Trophoblast cell (in vitro differentiated cells and primary cell): Measurements from ENCODE around the gene SCMH1.

Source experiments
- DNase-seq, 2 donors: peaks; one replicate each; pipeline ENCODE4 v3.0.0-alpha.2; 2016
- H2AFZ ChIP-seq: 2 replicates; pipeline ENCODE4 v1.6.1; 2013; ENCODE audit warnings: low read length, moderate library complexity, mild to moderate bottlenecking; ENCODE audit not compliant: insufficient read depth, poor library complexity
- H2AK5ac ChIP-seq: 2 replicates; pipeline ENCODE4 v1.6.1; 2013; ENCODE audit warnings: mild to moderate bottlenecking, low read length
- H2BK120ac ChIP-seq: 2 replicates; pipeline ENCODE4 v1.6.1; 2013; ENCODE audit warnings: low read length, mild to moderate bottlenecking, moderate library complexity; ENCODE audit not compliant: insufficient read depth, poor library complexity
- H2BK12ac ChIP-seq: 2 replicates; pipeline ENCODE4 v1.6.1; 2013; ENCODE audit warnings: mild to moderate bottlenecking, low read length, moderate library complexity
- H2BK5ac ChIP-seq: 2 replicates; pipeline ENCODE4 v1.6.1; 2013; ENCODE audit warnings: low read length, low read depth, moderate library complexity, mild to moderate bottlenecking; ENCODE audit not compliant: poor library complexity
- H3K14ac ChIP-seq: 2 replicates; pipeline ENCODE4 v1.6.1; 2013; ENCODE audit warnings: mild to moderate bottlenecking, low read length
- H3K18ac ChIP-seq: 2 replicates; pipeline ENCODE4 v1.6.1; 2013; ENCODE audit warnings: mild to moderate bottlenecking, low read length
- H3K23ac ChIP-seq: 2 replicates; pipeline ENCODE4 v1.6.1; 2013; ENCODE audit warnings: low read length
- H3K27ac ChIP-seq: 2 replicates; pipeline ENCODE4 v1.5.1; 2013; ENCODE audit warnings: low read depth, mild to moderate bottlenecking, inconsistent platforms, low read length, moderate library complexity
- H3K27me3 ChIP-seq: 2 replicates; pipeline ENCODE4 v1.6.1; 2013; ENCODE audit warnings: inconsistent platforms, mild to moderate bottlenecking, low read length, moderate library complexity; ENCODE audit not compliant: insufficient read depth
- H3K36me3 ChIP-seq, 2 experiments: 1 replicate in 1 of 2; 2 replicates in 1 of 2; pipeline ENCODE4 v1.6.1; 2013; ENCODE audit warnings: low read length in 2 of 2, mild to moderate bottlenecking in 2 of 2, moderate library complexity in 1 of 2; ENCODE audit not compliant: insufficient read depth in 2 of 2, control insufficient read depth in 1 of 2
- H3K4ac ChIP-seq: 2 replicates; pipeline ENCODE4 v1.6.1; 2013; ENCODE audit warnings: low read depth, mild to moderate bottlenecking, low read length, moderate library complexity
- H3K4me1 ChIP-seq, 2 experiments: 1 replicate in 1 of 2; 2 replicates in 1 of 2; pipeline ENCODE4 v1.6.1; 2013; ENCODE audit warnings: low read length in 2 of 2, mild to moderate bottlenecking in 2 of 2, moderate library complexity in 1 of 2; ENCODE audit not compliant: insufficient read depth in 2 of 2, control insufficient read depth in 1 of 2
- H3K4me2 ChIP-seq: 2 replicates; pipeline ENCODE4 v1.6.1; 2013; ENCODE audit warnings: inconsistent platforms, mild to moderate bottlenecking, low read length, moderate library complexity
- H3K4me3 ChIP-seq: 2 replicates; pipeline ENCODE4 v1.5.1; 2013; ENCODE audit warnings: mild to moderate bottlenecking, low read depth, low read length, inconsistent platforms
- H3K79me1 ChIP-seq: one replicate; pipeline ENCODE4 v1.6.1; 2013; ENCODE audit warnings: low read length
- H3K79me2 ChIP-seq: 2 replicates; pipeline ENCODE4 v1.6.1; 2013; ENCODE audit warnings: low read length, mild to moderate bottlenecking; ENCODE audit not compliant: control insufficient read depth, insufficient read depth, poor library complexity
- H3K9ac ChIP-seq: 2 replicates; pipeline ENCODE4 v1.6.1; 2013; ENCODE audit warnings: mild to moderate bottlenecking, low read length
- H3K9me3 ChIP-seq: 2 replicates; pipeline ENCODE4 v1.6.1; 2013; ENCODE audit warnings: low read depth, mild to moderate bottlenecking, control low read depth, inconsistent platforms, low read length; ENCODE audit not compliant: insufficient read depth
- H4K12ac ChIP-seq: 2 replicates; pipeline ENCODE4 v1.6.1; 2013; ENCODE audit warnings: low read depth, mild to moderate bottlenecking, low read length, moderate library complexity
- H4K8ac ChIP-seq: 2 replicates; pipeline ENCODE4 v1.6.1; 2013; ENCODE audit warnings: low read depth, mild to moderate bottlenecking, low read length, moderate library complexity
- H4K91ac ChIP-seq: one replicate; pipeline ENCODE4 v1.6.1; 2013; ENCODE audit warnings: low read depth, mild to moderate bottlenecking, low read length, moderate library complexity
- whole genome bisulfite sequencing: extraction: QIAGEN DNeasy Blood & Tissue Kit; methylation state at CpG from one replicate; pipeline ENCODE4 v1.1.7; 2013; ENCODE audit warnings: missing lambda C conversion rate; ENCODE audit not compliant: insufficient read length, insufficient coverage; ENCODE audit errors: extremely low coverage; 5-methylcytosine and 5-hydroxymethylcytosine counted together

The SCMH1 gene

GRCh38 chr1:41243079-41243385 is 926 bp upstream of the SCMH1 start:
- no peak overlapping the region for H4K8ac ChIP-seq
- no peaks in the 10 kb centered on the region for H3K9me3 ChIP-seq
- peaks cover 12 to 27% of the 10 kb centered on the region in 2 experiments for H3K4me1 ChIP-seq
- H3K36me3 ChIP-seq = no peaks in the 10 kb centered on the region
- no peak overlapping the region for H3K4me3 ChIP-seq
- H3K27me3 ChIP-seq = no peaks in the 10 kb centered on the region
- H2BK5ac ChIP-seq = no peak overlapping the region
- peak overlapping the region; percentile 26 for H2BK12ac ChIP-seq
- no peak overlapping the region for H3K23ac ChIP-seq
- DNase-seq = no peak
- no peak overlapping the region for H2AK5ac ChIP-seq
- H3K79me1 ChIP-seq = peaks cover 18% of the 10 kb centered on the region
- no peak overlapping the region for H3K9ac ChIP-seq
- no peak overlapping the region for H3K27ac ChIP-seq
- H2BK120ac ChIP-seq = peak overlapping the region; percentile 90
- H3K79me2 ChIP-seq = peaks cover 12% of the 10 kb centered on the region
- H4K12ac ChIP-seq = no peak overlapping the region
- WGBS = no CpG with 5 or more reads among the region's 3 CpGs
- no peak overlapping the region for H2AFZ ChIP-seq
- peak overlapping the region; percentile 66 for H3K4me2 ChIP-seq
- no peak overlapping the region for H3K4ac ChIP-seq
- H3K14ac ChIP-seq = peak overlapping the region; percentile 90
- H3K18ac ChIP-seq = no peak overlapping the region
- peak overlapping the region; percentile 80 for H4K91ac ChIP-seq

- no CpG with 5 or more reads among the region's 51 CpGs for WGBS
- H3K4me1 ChIP-seq = peaks cover 12 to 27% of the 10 kb centered on the region in 2 experiments
- H3K18ac ChIP-seq = peak overlapping the region; percentile 91
These were observed 404 bp upstream of the SCMH1 start for GRCh38 chr1:41242342-41243078.

GRCh38 chr1:41241354-41241748 is 755 bp downstream of the SCMH1 start:
- peak overlapping the region; percentile 47 for H4K12ac ChIP-seq

More at GRCh38 chr1:41242342-41243078, 404 bp upstream of the SCMH1 start:
- Histone ChIP-seq H3K27ac (peak overlapping the region; percentile 82), H3K9ac (peak overlapping the region; percentile 61), H3K36me3 (no peaks in the 10 kb centered on the region), H3K4me2 (peak overlapping the region; percentile 66), H3K4me3 (peak overlapping the region; percentile 91), H2AFZ (peak overlapping the region; percentile 87), H3K4ac (peak overlapping the region; percentile 73), H3K79me1 (peaks cover 18% of the 10 kb centered on the region), H2BK120ac (peak overlapping the region; percentile 90), H4K8ac (peak overlapping the region; percentile 80), H3K14ac (peak overlapping the region; percentile 90), H2AK5ac (peak overlapping the region; percentile 70), H3K27me3 (no peaks in the 10 kb centered on the region), H4K12ac (peak overlapping the region; percentile 84), H3K9me3 (no peaks in the 10 kb centered on the region), H3K79me2 (peaks cover 12% of the 10 kb centered on the region), H2BK5ac (peak overlapping the region; percentile 78), H3K23ac (no peak overlapping the region), H4K91ac (peak overlapping the region; percentile 80), H2BK12ac (peak overlapping the region; percentile 38)
- peak in 1 of 2 donors; percentile 31 for DNase-seq

GRCh38 chr1:41240781-41241353 is 1.2 kb downstream of the SCMH1 start:
- Histone ChIP-seq H3K27ac (peak overlapping the region; percentile 93), H3K79me2 (peaks cover 12% of the 10 kb centered on the region), H3K23ac (no peak overlapping the region), H3K27me3 (no peaks in the 10 kb centered on the region), H2AFZ (peak overlapping the region; percentile 38), H3K36me3 (no peaks in the 10 kb centered on the region), H3K14ac (peak overlapping the region; percentile 83), H2BK5ac (peak overlapping the region; percentile 71), H3K79me1 (peaks cover 18% of the 10 kb centered on the region), H3K4ac (peak overlapping the region; percentile 53), H2BK120ac (peak overlapping the region; percentile 80), H3K4me1 (peaks cover 12 to 29% of the 10 kb centered on the region in 2 experiments), H4K91ac (peak overlapping the region; percentile 85), H4K8ac (peak overlapping the region; percentile 68), H3K9me3 (no peaks in the 10 kb centered on the region), H4K12ac (peak overlapping the region; percentile 47), H3K18ac (peak overlapping the region; percentile 90), H2AK5ac (peak overlapping the region; percentile 21), H2BK12ac (peak overlapping the region; percentile 19), H3K4me3 (peak overlapping the region; percentile 91), H3K9ac (peak overlapping the region; percentile 37), H3K4me2 (peak overlapping the region; percentile 89)
- no CpG with 5 or more reads among the region's 12 CpGs for WGBS
- DNase-seq = peak in 1 of 2 donors; percentile 20

More at GRCh38 chr1:41241354-41241748, 755 bp downstream of the SCMH1 start:
- peak; percentile 25 to 52 for DNase-seq
- H3K9me3 ChIP-seq = no peaks in the 10 kb centered on the region
- peak overlapping the region; percentile 89 for H3K4me2 ChIP-seq
- H2AK5ac ChIP-seq = peak overlapping the region; percentile 21
- H3K23ac ChIP-seq = no peak overlapping the region
- peaks cover 18% of the 10 kb centered on the region for H3K79me1 ChIP-seq
- peak overlapping the region; percentile 93 for H3K27ac ChIP-seq
- peak overlapping the region; percentile 38 for H2AFZ ChIP-seq
- H3K4me1 ChIP-seq = peaks cover 12 to 29% of the 10 kb centered on the region in 2 experiments
- peak overlapping the region; percentile 85 for H4K91ac ChIP-seq
- peak overlapping the region; percentile 91 for H3K4me3 ChIP-seq
- peak overlapping the region; percentile 68 for H4K8ac ChIP-seq
- WGBS = no CpG with 5 or more reads among the region's 45 CpGs
- H3K27me3 ChIP-seq = no peaks in the 10 kb centered on the region
- H2BK5ac ChIP-seq = peak overlapping the region; percentile 71
- H3K79me2 ChIP-seq = peaks cover 12% of the 10 kb centered on the region
- no peaks in the 10 kb centered on the region for H3K36me3 ChIP-seq
- peak overlapping the region; percentile 19 for H2BK12ac ChIP-seq
- peak overlapping the region; percentile 83 for H3K9ac ChIP-seq
- peak overlapping the region; percentile 53 for H3K4ac ChIP-seq
- H3K18ac ChIP-seq = peak overlapping the region; percentile 90
- peak overlapping the region; percentile 83 for H3K14ac ChIP-seq
- peak overlapping the region; percentile 80 for H2BK120ac ChIP-seq
